ENCODE results near the gene DUS2. TPM values are rescaled to one million over a fixed set of nuclear protein-coding genes. Genes with fewer than 3 reads are reported as not detected.

DUS2 gene
- total RNA-seq, 1 experiment from 2014 or later: 27.3 TPM

DNA sequence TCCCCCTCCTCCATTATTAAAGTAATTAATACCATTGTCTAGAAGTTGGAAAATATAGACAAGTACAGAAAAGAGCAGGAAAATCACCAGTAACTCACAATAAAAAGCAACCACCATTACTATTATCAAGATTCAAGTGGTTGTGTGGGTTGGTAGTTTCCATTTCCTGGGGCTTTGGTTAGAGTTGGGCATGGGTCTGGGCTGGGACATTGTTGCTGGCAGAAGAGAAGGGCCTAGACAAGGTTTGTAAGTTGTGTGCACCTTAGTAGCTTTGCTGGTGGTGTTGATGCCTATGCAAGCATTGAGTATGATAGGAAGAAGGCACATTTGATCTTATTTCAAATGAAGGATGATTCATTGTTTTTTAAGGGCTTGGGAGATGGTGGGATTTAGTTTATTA lies 36.7 kb downstream of the DUS2 start:
- H3K27ac ChIP-seq (ENCODE audit: low read depth, low read length): no peak overlapping the region
- no peaks in the 10 kb centered on the region for H3K9me3 ChIP-seq (ENCODE audit: control insufficient read depth in 1 of 2, insufficient read depth in 1 of 2, low read depth in 1 of 2, low read length in 2 of 2)
- ChIA-PET CTCF (no interaction called here), RAD21 (ENCODE audit: low non-redundant PET in 1 of 2, low total read pairs in 2 of 2, uncharacterized antibody in 2 of 2, unreplicated experiment in 2 of 2) (no interaction called here), POLR2A (no interaction called here)
- H3K9me2 ChIP-seq (ENCODE audit: insufficient read depth): no peaks in the 10 kb centered on the region
- ATAC-seq (no peak), DNase-seq (ENCODE audit: low read depth, low spot score) (no peak)
- no peaks in the 10 kb centered on the region for H3K79me2 ChIP-seq (ENCODE audit: insufficient read depth, low read length)
- no TSS peak for BruUV-seq (replicated peaks)
- intact Hi-C loops (cut with micrococcal nuclease): no loop called here
- H4K20me1 ChIP-seq (ENCODE audit: insufficient read depth): no peaks in the 10 kb centered on the region
- H3K4me1 ChIP-seq (ENCODE audit: control insufficient read depth in 1 of 2, insufficient read depth in 2 of 2, low read length in 2 of 2): no peaks in the 10 kb centered on the region
- H3K4me3 ChIP-seq (replicated peaks in 1 of 2; ENCODE audit: low read depth in 1 of 2, low read length in 2 of 2): no peak overlapping the region
- no peak overlapping the region for H2AFZ ChIP-seq (ENCODE audit: low read depth, low read length, poor library complexity, severe bottlenecking)
- TF ChIP-seq EZH2phosphoT487 (IDR thresholded peaks at IDR 0.05; ENCODE audit: borderline replicate concordance): no peak
- TF ChIP-seq EGR1 (IDR thresholded peaks at IDR 0.05; ENCODE audit: low read depth): no peak
- no peak for TF ChIP-seq FOSL1 (IDR thresholded peaks at IDR 0.05; ENCODE audit: low read depth)
- TF ChIP-seq CTCF (IDR thresholded peaks at IDR 0.05 in 2 of 3, conservative IDR thresholded peaks at IDR 0.05 in 1 of 3; ENCODE audit: borderline replicate concordance in 1 of 3, insufficient read depth in 1 of 3, low read depth in 2 of 3, low read length in 2 of 3): no peak
- no peak for TF ChIP-seq YY1 (IDR thresholded peaks at IDR 0.05; ENCODE audit: extremely low read depth, insufficient replicate concordance, low read depth, low read length)
- no peak for TF ChIP-seq EZH2 (IDR thresholded peaks at IDR 0.05)
- no peak for TF ChIP-seq MAX (IDR thresholded peaks at IDR 0.05)
- H3K36me3 ChIP-seq (ENCODE audit: control insufficient read depth in 1 of 2, insufficient read depth in 2 of 2, low read length in 2 of 2): peaks cover 0 to 26% of the 10 kb centered on the region in 2 experiments; a peak in 1 of 4 replicates
- H3K9ac ChIP-seq (ENCODE audit: low read length): no peak overlapping the region
- no peaks in the 10 kb centered on the region for H3K27me3 ChIP-seq (ENCODE audit: insufficient read depth, low read length)
- H3K4me2 ChIP-seq (ENCODE audit: low read length): no peak overlapping the region

GRCh38 chr16:68061396-68061795 lies 38.3 kb downstream of the DUS2 start:
- Histone ChIP-seq H2AFZ (ENCODE audit: low read depth, low read length, poor library complexity, severe bottlenecking) (no peak overlapping the region), H3K27ac (ENCODE audit: low read depth, low read length) (no peak overlapping the region), H3K9me3 (ENCODE audit: control insufficient read depth in 1 of 2, insufficient read depth in 1 of 2, low read depth in 1 of 2, low read length in 2 of 2) (no peaks in the 10 kb centered on the region), H4K20me1 (ENCODE audit: insufficient read depth) (no peaks in the 10 kb centered on the region), H3K4me3 (replicated peaks in 1 of 2; ENCODE audit: low read depth in 1 of 2, low read length in 2 of 2) (no peak overlapping the region), H3K9ac (ENCODE audit: low read length) (no peak overlapping the region), H3K9me2 (ENCODE audit: insufficient read depth) (no peaks in the 10 kb centered on the region), H3K4me1 (ENCODE audit: control insufficient read depth in 1 of 2, insufficient read depth in 2 of 2, low read length in 2 of 2) (no peaks in the 10 kb centered on the region), H3K4me2 (ENCODE audit: low read length) (no peak overlapping the region), H3K36me3 (ENCODE audit: control insufficient read depth in 1 of 2, insufficient read depth in 2 of 2, low read length in 2 of 2) (peaks cover 0 to 23% of the 10 kb centered on the region in 2 experiments; a peak in 1 of 4 replicates), H3K79me2 (ENCODE audit: insufficient read depth, low read length) (no peaks in the 10 kb centered on the region), H3K27me3 (ENCODE audit: insufficient read depth, low read length) (no peaks in the 10 kb centered on the region)
- ChIA-PET RAD21 (ENCODE audit: low non-redundant PET in 1 of 2, low total read pairs in 2 of 2, uncharacterized antibody in 2 of 2, unreplicated experiment in 2 of 2) (no interaction called here), CTCF (interaction anchor here (1.0 to 1.3 kb wide), 2 partner anchors 10 to 20 kb away, joined by 3 to 4 read pairs; no protein-coding TSS in a partner anchor), POLR2A (no interaction called here)
- DNase-seq (ENCODE audit: low read depth, low spot score): no peak
- no peak for ATAC-seq
- no TSS peak for BruUV-seq (replicated peaks)
- intact Hi-C loops (cut with micrococcal nuclease): no loop called here
- no peak for TF ChIP-seq EZH2 (IDR thresholded peaks at IDR 0.05)
- no peak for TF ChIP-seq POLR2A (IDR thresholded peaks at IDR 0.05; ENCODE audit: borderline replicate concordance, extremely low read depth, insufficient read depth, insufficient read length)
- no peak for TF ChIP-seq POLR2AphosphoS5 (IDR thresholded peaks at IDR 0.05; ENCODE audit: low read depth, low read length)
- no peak for TF ChIP-seq REST (IDR thresholded peaks at IDR 0.05; ENCODE audit: low read depth)
- TF ChIP-seq CTCF (IDR thresholded peaks at IDR 0.05 in 2 of 3, conservative IDR thresholded peaks at IDR 0.05 in 1 of 3; ENCODE audit: borderline replicate concordance in 1 of 3, insufficient read depth in 1 of 3, low read depth in 2 of 3, low read length in 2 of 3): no peak
- no peak for TF ChIP-seq EGR1 (IDR thresholded peaks at IDR 0.05; ENCODE audit: low read depth)
- TF ChIP-seq SIN3A (IDR thresholded peaks at IDR 0.05; ENCODE audit: low read depth): no peak
- TF ChIP-seq EZH2phosphoT487 (IDR thresholded peaks at IDR 0.05; ENCODE audit: borderline replicate concordance): no peak
- TF ChIP-seq FOSL1 (IDR thresholded peaks at IDR 0.05; ENCODE audit: low read depth): no peak

Measured in HCT116 (cell line).